ENCODE results near the gene CDH6.

The CDH6 gene

GRCh38 chr5:31232273-31232888, 38.9 kb downstream of the CDH6 start:
- Histone ChIP-seq H3K9ac (no peak overlapping the region), H3K4me2 (ENCODE audit: low read length) (no peak overlapping the region), H3K36me3 (ENCODE audit: control insufficient read depth, insufficient read depth, low read length) (no peaks in the 10 kb centered on the region), H3K27me3 (ENCODE audit: control insufficient read depth, insufficient read depth, low read length) (no peaks in the 10 kb centered on the region), H3K79me2 (no peaks in the 10 kb centered on the region), H3K9me3 (ENCODE audit: control insufficient read depth, low read length) (no peaks in the 10 kb centered on the region), H2AFZ (no peak overlapping the region), H3K4me1 (no peaks in the 10 kb centered on the region), H3K4me3 (ENCODE audit: low read depth, low read length) (no peak overlapping the region), H3K27ac (no peak overlapping the region)
- TF ChIP-seq CTCF (IDR thresholded peaks at IDR 0.05) = no peak

GRCh38 chr5:31235381-31235780, 41.9 kb downstream of the CDH6 start:
- H3K36me3 ChIP-seq (ENCODE audit: control insufficient read depth, insufficient read depth, low read length) = no peaks in the 10 kb centered on the region
- TF ChIP-seq CTCF (IDR thresholded peaks at IDR 0.05) = no peak
- H3K27me3 ChIP-seq (ENCODE audit: control insufficient read depth, insufficient read depth, low read length) = no peaks in the 10 kb centered on the region
- H3K9me3 ChIP-seq (ENCODE audit: control insufficient read depth, low read length) = no peaks in the 10 kb centered on the region
- H3K4me3 ChIP-seq (ENCODE audit: low read depth, low read length) = no peak overlapping the region
- no peak overlapping the region for H3K4me2 ChIP-seq (ENCODE audit: low read length)
- no peaks in the 10 kb centered on the region for H3K79me2 ChIP-seq
- no peak overlapping the region for H3K9ac ChIP-seq
- H2AFZ ChIP-seq = no peak overlapping the region
- H3K27ac ChIP-seq = no peak overlapping the region
- H3K4me1 ChIP-seq = no peaks in the 10 kb centered on the region

GRCh38 chr5:31236339-31236738, 42.9 kb downstream of the CDH6 start:
- no peak overlapping the region for H3K27ac ChIP-seq
- H2AFZ ChIP-seq = no peak overlapping the region
- no peaks in the 10 kb centered on the region for H3K27me3 ChIP-seq (ENCODE audit: control insufficient read depth, insufficient read depth, low read length)
- H3K4me3 ChIP-seq (ENCODE audit: low read depth, low read length) = no peak overlapping the region
- no peak for TF ChIP-seq CTCF (IDR thresholded peaks at IDR 0.05)
- H3K79me2 ChIP-seq = no peaks in the 10 kb centered on the region
- H3K9me3 ChIP-seq (ENCODE audit: control insufficient read depth, low read length) = no peaks in the 10 kb centered on the region
- no peak overlapping the region for H3K9ac ChIP-seq
- no peaks in the 10 kb centered on the region for H3K36me3 ChIP-seq (ENCODE audit: control insufficient read depth, insufficient read depth, low read length)
- no peaks in the 10 kb centered on the region for H3K4me1 ChIP-seq
- H3K4me2 ChIP-seq (ENCODE audit: low read length) = no peak overlapping the region

- H3K4me1 ChIP-seq = no peaks in the 10 kb centered on the region
- no peaks in the 10 kb centered on the region for H3K27me3 ChIP-seq (ENCODE audit: control insufficient read depth, insufficient read depth, low read length)
- no peak overlapping the region for H3K4me2 ChIP-seq (ENCODE audit: low read length)
- H3K4me3 ChIP-seq (ENCODE audit: low read depth, low read length) = no peak overlapping the region
- H2AFZ ChIP-seq = no peak overlapping the region
- no peaks in the 10 kb centered on the region for H3K9me3 ChIP-seq (ENCODE audit: control insufficient read depth, low read length)
- TF ChIP-seq CTCF (IDR thresholded peaks at IDR 0.05) = no peak
- H3K27ac ChIP-seq = no peak overlapping the region
- H3K36me3 ChIP-seq (ENCODE audit: control insufficient read depth, insufficient read depth, low read length) = no peaks in the 10 kb centered on the region
- H3K9ac ChIP-seq = no peak overlapping the region
- H3K79me2 ChIP-seq = no peaks in the 10 kb centered on the region
Measured at GRCh38 chr5:31237174-31237573, 43.7 kb downstream of the CDH6 start.

- no peaks in the 10 kb centered on the region for H3K9me3 ChIP-seq (ENCODE audit: control insufficient read depth, low read length)
- no peak overlapping the region for H2AFZ ChIP-seq
- TF ChIP-seq CTCF (IDR thresholded peaks at IDR 0.05) = no peak
- no peaks in the 10 kb centered on the region for H3K27me3 ChIP-seq (ENCODE audit: control insufficient read depth, insufficient read depth, low read length)
- no peaks in the 10 kb centered on the region for H3K79me2 ChIP-seq
- H3K27ac ChIP-seq = no peak overlapping the region
- no peaks in the 10 kb centered on the region for H3K36me3 ChIP-seq (ENCODE audit: control insufficient read depth, insufficient read depth, low read length)
- no peak overlapping the region for H3K4me3 ChIP-seq (ENCODE audit: low read depth, low read length)
- H3K9ac ChIP-seq = no peak overlapping the region
- no peaks in the 10 kb centered on the region for H3K4me1 ChIP-seq
- no peak overlapping the region for H3K4me2 ChIP-seq (ENCODE audit: low read length)
Measured at GRCh38 chr5:31238497-31238896, 45.0 kb downstream of the CDH6 start.

All from parathyroid adenoma (tissue), 2 donors.